Glutamatergic neuron (in vitro differentiated cells): ENCODE data around the gene MRPL53. TPM values are rescaled to one million over a fixed set of nuclear protein-coding genes. Genes with fewer than 3 reads are reported as not detected.

Experiments
- DNase-seq: peaks from one replicate; pipeline ENCODE4 v3.0.0; 2022
- H3K27ac Mint-ChIP-seq: one replicate; pipeline ENCODE4 v1.8.0; 2020; ENCODE audit warnings: mild to moderate bottlenecking, mixed read lengths, inconsistent platforms; ENCODE audit not compliant: unreplicated experiment
- H3K27me3 Mint-ChIP-seq: one replicate; pipeline ENCODE4 v1.8.0; 2020; ENCODE audit warnings: mild to moderate bottlenecking, moderate library complexity, mixed read lengths, inconsistent platforms; ENCODE audit not compliant: unreplicated experiment
- H3K36me3 Mint-ChIP-seq: one replicate; pipeline ENCODE4 v1.8.0; 2020; ENCODE audit warnings: mild to moderate bottlenecking, mixed read lengths, inconsistent platforms; ENCODE audit not compliant: unreplicated experiment
- H3K4me1 Mint-ChIP-seq: one replicate; pipeline ENCODE4 v1.8.0; 2020; ENCODE audit warnings: mild to moderate bottlenecking, low read depth, mixed read lengths, inconsistent platforms; ENCODE audit not compliant: unreplicated experiment
- H3K4me3 Mint-ChIP-seq: one replicate; pipeline ENCODE4 v1.8.0; 2020; ENCODE audit warnings: mild to moderate bottlenecking, mixed read lengths, inconsistent platforms; ENCODE audit not compliant: unreplicated experiment
- H3K9me3 Mint-ChIP-seq: one replicate; pipeline ENCODE4 v1.8.0; 2020; ENCODE audit warnings: mild to moderate bottlenecking, moderate library complexity, mixed read lengths, inconsistent platforms; ENCODE audit not compliant: unreplicated experiment
- CTCF ChIP-seq: fragments of 200-600 bp; sonication (generic); IDR thresholded peaks from one replicate; pipeline ENCODE4 v1.5.0; 2021; ENCODE audit not compliant: partially characterized antibody, unreplicated experiment
- total RNA-seq: library from RNA; stranded (reverse); fragmentation: NEBNext Ultra II Directional; extraction: Animal tissue kit (Norgen Biotek cat#: 25700); gene quantifications from one replicate; pipeline ENCODE4 v1.2.1, GENCODE V29; 2021; ENCODE audit not compliant: unreplicated experiment

Gene MRPL53
- total RNA-seq, 1 donor from 2014 or later = 63.9 TPM

- no peak for DNase-seq
- Mint-ChIP-seq H3K4me3 (no peak overlapping the region), H3K27ac (no peak overlapping the region), H3K4me1 (peaks cover 3% of the 10 kb centered on the region), H3K9me3 (peaks cover 7% of the 10 kb centered on the region), H3K36me3 (no peaks in the 10 kb centered on the region), H3K27me3 (peaks cover 2% of the 10 kb centered on the region)
- TF ChIP-seq CTCF = no peak
These were observed 43.8 kb downstream of the MRPL53 start for GRCh38 chr2:74428675-74429074.

- peaks cover 3% of the 10 kb centered on the region for H3K4me1 Mint-ChIP-seq
- peaks cover 11% of the 10 kb centered on the region for H3K9me3 Mint-ChIP-seq
- no peak overlapping the region for H3K4me3 Mint-ChIP-seq
- H3K27ac Mint-ChIP-seq = no peak overlapping the region
- H3K27me3 Mint-ChIP-seq = peaks cover 2% of the 10 kb centered on the region
- no peak for DNase-seq
- TF ChIP-seq CTCF = no peak
- H3K36me3 Mint-ChIP-seq = no peaks in the 10 kb centered on the region
These were observed 44.9 kb downstream of the MRPL53 start for GRCh38 chr2:74427551-74427950.

GRCh38 chr2:74426181-74426758 lies 46.2 kb downstream of the MRPL53 start:
- Mint-ChIP-seq H3K27ac (no peak overlapping the region), H3K4me1 (peaks cover 3% of the 10 kb centered on the region), H3K4me3 (no peak overlapping the region), H3K36me3 (no peaks in the 10 kb centered on the region), H3K9me3 (peaks cover 14% of the 10 kb centered on the region), H3K27me3 (peaks cover 8% of the 10 kb centered on the region)
- DNase-seq = no peak
- no peak for TF ChIP-seq CTCF

- no peak for DNase-seq
- H3K27ac Mint-ChIP-seq = peak overlapping the region; percentile 77
- H3K4me1 Mint-ChIP-seq = peaks cover 3% of the 10 kb centered on the region
- H3K9me3 Mint-ChIP-seq = peaks cover 14% of the 10 kb centered on the region
- no peak overlapping the region for H3K4me3 Mint-ChIP-seq
- H3K36me3 Mint-ChIP-seq = no peaks in the 10 kb centered on the region
- TF ChIP-seq CTCF = no peak
- peaks cover 8% of the 10 kb centered on the region for H3K27me3 Mint-ChIP-seq
These were observed 47.0 kb downstream of the MRPL53 start for GRCh38 chr2:74425523-74425922.

GRCh38 chr2:74424995-74425406 lies 47.5 kb downstream of the MRPL53 start:
- DNase-seq = no peak
- no peak overlapping the region for H3K4me3 Mint-ChIP-seq

More at GRCh38 chr2:74424995-74425406, 47.5 kb downstream of the MRPL53 start:
- H3K36me3 Mint-ChIP-seq = no peaks in the 10 kb centered on the region
- peaks cover 8% of the 10 kb centered on the region for H3K27me3 Mint-ChIP-seq
- H3K9me3 Mint-ChIP-seq = peaks cover 14% of the 10 kb centered on the region
- peaks cover 3% of the 10 kb centered on the region for H3K4me1 Mint-ChIP-seq
- H3K27ac Mint-ChIP-seq = peak overlapping the region; percentile 79
- no peak for TF ChIP-seq CTCF
